Activated CD4-positive, alpha-beta T cell treated with anti-CD3 and anti-CD28 coated beads for 36 hours (primary cell): ENCODE data around the gene REPS1. TPM values are rescaled to one million over a fixed set of nuclear protein-coding genes. Genes with fewer than 3 reads are reported as not detected.

Experiments
- ATAC-seq: fragments of 200-7000 bp; cut with Tn5 transposase; one replicate; pipeline ENCODE4 v1.10.0; 2021; ENCODE audit warnings: mild to moderate bottlenecking, moderate library complexity
- CTCF ChIA-PET: fragments of 350-600 bp; sonication (Branson Sonifier 250); formaldehyde crosslinking; loops from one replicate; lab custom pipeline; 2021; ENCODE audit warnings: antibody characterized with exemption; lab: Charles Lee
- POLR2A ChIA-PET: fragments of 350-600 bp; sonication (Branson Sonifier 250); formaldehyde crosslinking; loops from one replicate; lab custom pipeline; 2021; ENCODE audit warnings: antibody characterized with exemption, inconsistent platforms; lab: Charles Lee
- DNase-seq: peaks from one replicate; pipeline ENCODE4 v3.0.0-alpha.2; 2020
- H3K27ac Mint-ChIP-seq: one replicate; pipeline ENCODE4 v1.8.0; 2021; ENCODE audit warnings: mixed read lengths
- H3K27me3 Mint-ChIP-seq: one replicate; pipeline ENCODE4 v1.8.0; 2021; ENCODE audit warnings: mixed read lengths
- H3K36me3 Mint-ChIP-seq: one replicate; pipeline ENCODE4 v1.8.0; 2021; ENCODE audit warnings: low read depth, mixed read lengths
- H3K4me1 Mint-ChIP-seq: one replicate; pipeline ENCODE4 v1.8.0; 2021; ENCODE audit warnings: mixed read lengths
- H3K4me3 Mint-ChIP-seq: one replicate; pipeline ENCODE4 v1.8.0; 2021; ENCODE audit warnings: mild to moderate bottlenecking, moderate library complexity, mixed read lengths
- H3K9me3 Mint-ChIP-seq: one replicate; pipeline ENCODE4 v1.8.0; 2021; ENCODE audit warnings: low read depth, mixed read lengths
- intact Hi-C, 2 experiments: fragments of 100-400 bp; cut with DNase I in 1 of 2; cut with micrococcal nuclease in 1 of 2; formaldehyde crosslinking; loops; one replicate each; pipeline versions ENCODE4 v1.14.2 to v1.15.1; 2022 to 2024; cut with DNase I, micrococcal nuclease
- total RNA-seq, 2 experiments: library from RNA; stranded (reverse); gene quantifications; one replicate each; pipeline ENCODE4 v1.2.3, GENCODE V29; 2021

Gene REPS1
- total RNA-seq, 2 experiments from 2014 or later = 60.3 to 90.9 TPM

DNA sequence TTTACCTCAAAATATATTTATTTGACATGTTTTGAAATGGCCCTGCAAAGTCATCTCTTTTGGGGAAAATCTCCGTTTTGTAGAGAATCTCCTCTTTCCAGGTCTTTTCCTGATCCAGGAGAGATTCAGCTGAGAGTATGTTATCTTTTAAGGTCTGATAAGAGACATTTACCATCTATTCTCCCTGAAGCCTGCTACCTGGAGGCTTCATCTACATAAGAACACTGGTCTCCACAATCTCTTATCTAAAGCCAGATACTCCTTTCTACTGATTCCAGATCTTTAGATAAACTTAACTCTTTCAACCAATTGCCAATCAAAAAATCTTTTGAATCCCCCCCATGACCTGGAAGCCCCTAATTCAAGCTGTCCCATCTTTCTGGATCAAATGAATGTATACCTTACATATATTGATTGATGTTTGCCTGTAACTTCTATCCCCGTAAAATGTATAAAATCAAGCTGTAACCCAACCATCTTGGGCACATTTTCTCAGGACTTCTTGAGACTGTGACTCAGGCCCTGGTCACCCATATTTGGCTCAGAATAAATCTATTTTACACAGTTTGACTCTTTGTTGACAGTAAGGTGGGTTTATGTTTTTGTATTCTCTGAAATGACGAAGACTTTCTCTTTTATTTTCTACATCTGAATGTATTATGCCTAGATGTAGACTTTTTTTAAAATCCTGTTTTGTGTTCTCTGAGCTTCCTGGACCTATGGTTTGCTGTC lies 96.6 kb downstream of the REPS1 start:
- Mint-ChIP-seq H3K27me3 (no peaks in the 10 kb centered on the region), H3K4me3 (no peak overlapping the region), H3K4me1 (peaks cover 2% of the 10 kb centered on the region), H3K9me3 (no peaks in the 10 kb centered on the region), H3K36me3 (peaks cover 3% of the 10 kb centered on the region), H3K27ac (no peak overlapping the region)
- no peak for ATAC-seq
- intact Hi-C loops = no loop called here
- ChIA-PET POLR2A (interaction anchor here (0.6 kb wide), 1 partner anchor 87 kb away, joined by 6 read pairs; no protein-coding TSS in a partner anchor), CTCF (no interaction called here)
- no peak for DNase-seq

DNA sequence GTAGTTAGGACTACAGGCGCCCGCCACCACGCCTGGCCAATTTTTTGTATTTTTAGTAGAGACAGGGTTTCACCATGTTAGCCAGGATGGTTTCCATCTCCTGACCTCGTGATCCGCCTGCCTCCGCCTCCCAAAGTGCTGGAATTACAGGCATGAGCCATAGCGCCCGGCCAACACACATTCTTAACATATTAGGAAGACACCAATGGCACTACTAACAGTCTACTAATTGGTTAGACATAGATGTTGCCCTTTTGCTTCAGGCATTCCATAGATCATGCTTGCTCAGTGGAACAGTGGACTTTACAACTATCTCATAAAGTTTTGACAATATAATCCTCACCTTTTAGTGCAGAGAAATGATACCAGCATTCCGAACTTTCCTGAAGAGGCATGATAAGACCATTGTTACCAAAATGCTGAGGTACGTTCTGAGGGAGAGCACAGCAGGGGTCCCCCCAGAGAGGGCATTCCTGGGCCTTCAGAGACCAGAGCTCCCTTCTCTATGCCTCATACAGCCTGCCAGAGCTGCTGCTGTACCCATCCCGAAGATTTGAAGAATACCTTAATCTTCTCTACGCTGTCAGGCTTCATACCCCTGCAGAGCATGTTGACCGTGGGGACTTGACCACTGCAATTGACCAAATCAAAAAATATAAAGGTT lies 102.8 kb downstream of the REPS1 start:
- Mint-ChIP-seq H3K27me3 (no peaks in the 10 kb centered on the region), H3K4me1 (peaks cover 11% of the 10 kb centered on the region), H3K4me3 (no peak overlapping the region), H3K36me3 (no peaks in the 10 kb centered on the region), H3K9me3 (no peaks in the 10 kb centered on the region), H3K27ac (no peak overlapping the region)
- intact Hi-C loops = no loop called here
- ChIA-PET CTCF (no interaction called here), POLR2A (no interaction called here)
- no peak for ATAC-seq
- no peak for DNase-seq

DNA sequence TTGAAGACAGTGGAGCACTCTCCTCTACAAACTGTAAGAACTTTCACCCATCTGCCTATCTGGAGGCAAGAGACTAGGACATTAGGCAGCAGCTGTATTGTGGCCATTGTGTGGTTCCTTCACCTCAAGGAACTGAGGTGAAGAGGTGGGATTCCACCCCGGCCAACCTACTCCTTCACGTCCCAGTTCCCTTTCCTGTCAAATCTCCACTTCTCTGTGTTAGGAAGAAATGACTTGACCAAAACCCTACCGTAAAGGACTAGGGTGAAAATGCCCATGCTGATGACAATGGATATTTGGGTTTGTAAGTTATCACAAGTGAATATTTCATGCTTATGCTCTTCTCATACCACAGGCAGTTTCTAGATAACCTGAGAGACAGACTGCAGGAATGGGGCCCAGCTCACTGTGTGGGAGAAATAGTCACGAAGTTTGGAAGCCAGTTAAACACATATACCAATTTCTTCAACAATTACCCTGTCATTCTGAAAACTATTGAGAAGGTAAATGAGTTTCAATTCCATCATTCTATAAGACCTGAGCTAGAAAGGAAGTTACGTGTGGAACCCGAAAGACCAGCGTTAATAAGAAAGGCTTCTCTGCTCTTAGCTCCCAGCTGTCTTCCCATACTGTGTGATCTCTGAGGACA lies 105.6 kb downstream of the REPS1 start:
- Mint-ChIP-seq H3K4me3 (no peak overlapping the region), H3K9me3 (no peaks in the 10 kb centered on the region), H3K4me1 (peaks cover 11% of the 10 kb centered on the region), H3K36me3 (no peaks in the 10 kb centered on the region), H3K27ac (peak overlapping the region; percentile 62), H3K27me3 (no peaks in the 10 kb centered on the region)
- intact Hi-C loops = no loop called here
- DNase-seq = peak; percentile 39
- ChIA-PET CTCF (interaction anchor here (0.7 to 1.4 kb wide), 5 partner anchors 11 to 298 kb away, joined by 3 read pairs; no protein-coding TSS in a partner anchor), POLR2A (interaction anchor here (0.6 kb wide), 1 partner anchor 255 kb away, joined by 3 read pairs; no protein-coding TSS in a partner anchor)
- ATAC-seq = peak; percentile 82

DNA sequence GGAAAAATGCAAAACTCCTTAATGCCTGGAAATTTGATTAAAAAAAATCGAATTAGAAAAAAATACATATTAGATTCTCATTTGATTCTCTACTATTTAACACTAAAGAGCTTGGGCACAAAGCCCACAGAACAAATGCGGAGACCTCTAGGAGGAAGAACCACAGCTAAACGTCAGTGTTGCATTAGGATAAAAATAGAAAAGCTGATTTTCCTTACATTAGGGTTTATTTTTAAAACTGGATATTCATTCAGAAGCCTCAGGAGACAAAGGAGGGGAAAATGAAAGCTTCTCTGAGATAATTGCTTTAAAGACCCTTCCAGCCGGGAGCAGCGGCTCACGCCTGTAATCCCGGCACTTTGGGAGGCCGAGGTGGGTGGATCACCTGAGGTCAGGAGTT lies 114.9 kb downstream of the REPS1 start:
- intact Hi-C loops = loop anchor here in 1 of 2 experiments (5.0 kb wide), 1 partner anchor 56 kb away; no protein-coding TSS in a partner anchor
- CTCF ChIA-PET = interaction anchor here (1.3 to 1.5 kb wide), 2 partner anchors 14 to 86 kb away, joined by 3 to 5 read pairs; no protein-coding TSS in a partner anchor

DNA sequence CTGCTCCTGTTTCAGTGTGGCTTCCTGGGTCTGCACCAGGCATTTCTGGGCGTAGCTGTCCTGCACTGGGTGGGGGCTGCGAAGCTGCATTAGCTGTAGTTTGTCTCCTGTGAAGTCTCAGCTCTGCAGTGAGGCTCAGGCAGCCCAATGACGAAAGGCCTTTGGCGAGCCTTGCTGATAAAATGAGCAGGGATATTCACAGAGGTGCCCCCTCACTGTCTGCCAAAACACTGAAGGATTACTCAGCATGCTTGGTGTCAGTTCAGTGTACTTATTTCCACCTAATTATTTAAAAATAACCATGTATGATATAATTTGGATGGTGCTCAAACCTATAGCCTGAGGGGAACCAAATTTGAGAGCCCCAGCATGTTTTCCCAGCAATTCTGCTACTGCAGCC lies 118.7 kb downstream of the REPS1 start:
- no peaks in the 10 kb centered on the region for H3K27me3 Mint-ChIP-seq
- ChIA-PET CTCF (no interaction called here), POLR2A (no interaction called here)
- H3K9me3 Mint-ChIP-seq = no peaks in the 10 kb centered on the region
- no peak overlapping the region for H3K27ac Mint-ChIP-seq
- no peak overlapping the region for H3K4me3 Mint-ChIP-seq
- DNase-seq (no peak), ATAC-seq (no peak)
- no peaks in the 10 kb centered on the region for H3K36me3 Mint-ChIP-seq
- intact Hi-C loops = no loop called here
- H3K4me1 Mint-ChIP-seq = peaks cover 22% of the 10 kb centered on the region

More for the DNA sequence above, 114.9 kb downstream of the REPS1 start:
- Mint-ChIP-seq H3K4me3 (no peak overlapping the region), H3K27me3 (no peaks in the 10 kb centered on the region), H3K4me1 (peaks cover 18% of the 10 kb centered on the region), H3K27ac (no peak overlapping the region), H3K9me3 (no peaks in the 10 kb centered on the region), H3K36me3 (no peaks in the 10 kb centered on the region)
- DNase-seq = no peak
- POLR2A ChIA-PET = interaction anchor here (0.6 kb wide), 1 partner anchor 606 kb away, joined by 4 read pairs; no protein-coding TSS in a partner anchor
- ATAC-seq = no peak

DNA sequence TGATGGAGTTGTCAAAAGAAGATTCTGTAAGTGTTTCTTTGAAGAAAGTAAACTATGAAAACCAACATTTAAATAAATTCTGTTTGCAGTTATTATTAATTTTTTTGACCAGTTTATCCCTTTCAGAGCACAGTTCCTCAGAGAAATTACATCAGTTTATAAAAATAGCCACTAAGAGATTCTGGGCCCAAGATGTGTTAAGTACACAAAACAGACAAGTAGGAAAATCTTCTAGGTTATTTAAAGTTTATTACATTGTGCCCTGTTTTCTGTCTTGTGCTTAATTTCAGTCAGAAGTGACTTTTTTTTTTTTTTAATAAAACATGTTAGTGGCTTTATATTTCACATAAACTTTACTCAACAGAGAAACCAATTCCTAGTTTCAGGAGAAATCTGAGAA lies 119.9 kb downstream of the REPS1 start:
- ATAC-seq = no peak
- Mint-ChIP-seq H3K4me3 (no peak overlapping the region), H3K4me1 (peaks cover 22% of the 10 kb centered on the region), H3K36me3 (no peaks in the 10 kb centered on the region), H3K27ac (no peak overlapping the region), H3K9me3 (no peaks in the 10 kb centered on the region), H3K27me3 (no peaks in the 10 kb centered on the region)
- ChIA-PET CTCF (no interaction called here), POLR2A (no interaction called here)
- intact Hi-C loops = no loop called here
- no peak for DNase-seq

DNA sequence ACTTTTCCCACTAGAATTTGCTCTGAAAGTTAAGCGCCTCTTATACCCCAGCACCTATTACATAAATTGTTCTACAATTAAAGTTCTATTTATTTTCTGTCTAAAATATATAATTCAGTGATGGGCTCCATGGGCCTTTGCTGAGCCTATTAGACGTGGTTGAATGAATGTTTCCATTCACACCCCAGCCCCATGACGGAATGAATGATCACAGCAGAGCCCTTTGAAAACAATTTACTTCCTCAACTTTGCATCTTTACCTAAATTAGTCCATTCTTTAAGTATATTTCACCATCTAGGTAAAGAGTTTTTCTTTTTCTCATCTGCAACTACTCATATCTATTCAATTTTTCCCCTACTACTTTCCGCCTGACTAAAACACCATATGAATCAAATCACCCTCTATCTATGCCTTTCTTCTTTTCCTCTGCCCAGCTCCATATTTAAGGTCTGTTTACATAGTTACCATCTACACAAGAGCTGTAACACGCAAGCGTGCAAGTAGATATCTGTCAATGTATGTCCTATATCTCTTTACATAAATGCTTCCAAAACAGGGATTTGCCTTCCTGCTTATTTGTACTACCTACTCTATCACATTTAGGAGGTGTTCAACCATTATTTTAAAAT lies 122.5 kb downstream of the REPS1 start:
- ATAC-seq (peak; percentile 22), DNase-seq (no peak)
- Mint-ChIP-seq H3K27me3 (peaks cover 5% of the 10 kb centered on the region), H3K4me1 (peaks cover 19% of the 10 kb centered on the region), H3K27ac (peak overlapping the region; percentile 8), H3K9me3 (no peaks in the 10 kb centered on the region), H3K36me3 (no peaks in the 10 kb centered on the region), H3K4me3 (no peak overlapping the region)
- ChIA-PET POLR2A (no interaction called here), CTCF (interaction anchor here (0.6 to 0.7 kb wide), 2 partner anchors 17 to 312 kb away, joined by 3 to 4 read pairs; no protein-coding TSS in a partner anchor)
- intact Hi-C loops = no loop called here

DNA sequence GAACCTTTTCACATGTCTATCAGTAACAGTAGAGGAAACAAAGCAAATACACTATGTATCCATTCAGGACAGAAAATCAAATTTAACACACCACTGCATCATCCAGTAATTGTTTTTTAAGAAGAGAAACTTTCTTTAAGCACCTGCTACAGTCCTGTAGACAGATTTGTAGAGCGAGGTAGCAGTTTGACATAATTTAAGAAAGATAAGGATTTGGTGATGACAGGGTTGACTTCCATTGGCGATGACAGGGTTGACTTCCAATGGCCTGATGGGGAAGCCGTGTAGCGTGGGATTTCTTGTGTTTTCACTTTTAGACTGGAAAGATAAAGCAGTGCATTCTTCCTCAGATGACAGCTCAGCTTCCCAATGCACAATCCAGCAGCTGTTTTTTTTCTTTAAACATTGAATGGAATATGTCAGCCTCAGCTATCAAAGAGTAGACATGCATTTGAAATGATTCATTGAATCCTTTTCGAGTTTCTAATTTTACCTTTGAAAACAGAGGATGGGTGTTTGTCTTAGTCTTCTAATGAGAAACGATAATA lies 123.6 kb downstream of the REPS1 start:
- POLR2A ChIA-PET = interaction anchor here (0.7 kb wide), 1 partner anchor 141 kb away, joined by 3 read pairs; no protein-coding TSS in a partner anchor
- no peak for DNase-seq
- no peaks in the 10 kb centered on the region for H3K36me3 Mint-ChIP-seq
- no peaks in the 10 kb centered on the region for H3K9me3 Mint-ChIP-seq
- no peak overlapping the region for H3K27ac Mint-ChIP-seq
- no peak for ATAC-seq
- intact Hi-C loops = no loop called here
- H3K4me3 Mint-ChIP-seq = no peak overlapping the region
- CTCF ChIA-PET = interaction anchor here (0.6 to 0.7 kb wide), 2 partner anchors 18 to 373 kb away, joined by 3 read pairs; no protein-coding TSS in a partner anchor
- H3K4me1 Mint-ChIP-seq = peaks cover 10% of the 10 kb centered on the region
- H3K27me3 Mint-ChIP-seq = peaks cover 5% of the 10 kb centered on the region

DNA sequence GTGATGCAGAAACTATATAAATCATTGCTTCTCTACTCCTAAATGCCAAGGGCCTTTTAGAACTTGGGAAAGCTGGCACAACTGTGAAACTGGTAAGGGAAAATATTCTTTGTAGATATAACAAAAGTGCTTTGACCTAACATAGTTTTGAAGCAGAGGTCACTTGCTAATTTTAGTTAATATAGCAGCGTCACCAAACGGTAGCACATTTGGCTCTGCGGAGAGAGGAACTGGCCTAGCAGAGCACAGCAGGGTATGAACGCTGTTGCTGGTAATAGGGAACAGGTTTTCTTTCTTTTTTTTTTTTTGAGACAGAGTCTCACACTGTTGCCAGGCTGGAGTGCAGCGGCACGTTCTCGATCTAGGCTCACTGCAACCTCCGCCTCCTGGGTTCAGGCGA lies 124.7 kb downstream of the REPS1 start:
- no peak overlapping the region for H3K4me3 Mint-ChIP-seq
- ChIA-PET POLR2A (no interaction called here), CTCF (interaction anchor here (0.8 kb wide), 2 partner anchors 387 to 449 kb away, joined by 3 read pairs; no protein-coding TSS in a partner anchor)
- ATAC-seq = no peak
- no peaks in the 10 kb centered on the region for H3K9me3 Mint-ChIP-seq
- peaks cover 5% of the 10 kb centered on the region for H3K27me3 Mint-ChIP-seq
- H3K27ac Mint-ChIP-seq = no peak overlapping the region
- intact Hi-C loops = no loop called here
- no peak for DNase-seq
- peaks cover 4% of the 10 kb centered on the region for H3K4me1 Mint-ChIP-seq
- H3K36me3 Mint-ChIP-seq = no peaks in the 10 kb centered on the region

DNA sequence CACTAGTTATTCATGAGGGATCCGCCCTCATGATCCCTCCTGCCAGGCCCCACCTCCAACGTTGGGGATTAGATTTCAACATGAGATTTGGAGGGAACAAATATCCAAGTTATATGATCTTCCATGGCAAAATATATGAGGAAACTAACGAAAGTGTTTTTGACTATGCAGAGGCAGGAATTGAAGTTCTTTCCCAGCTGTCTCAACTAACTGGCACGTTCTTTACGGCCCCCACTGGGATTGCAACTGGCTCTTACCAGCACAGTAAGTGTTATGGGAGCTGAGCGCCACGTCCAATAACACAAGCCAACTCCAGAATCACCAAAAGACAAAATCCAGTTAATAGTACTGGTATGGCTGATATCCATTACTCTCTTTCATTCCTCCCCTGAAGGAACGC lies 125.6 kb downstream of the REPS1 start:
- ChIA-PET POLR2A (no interaction called here), CTCF (interaction anchor here (0.6 kb wide), 1 partner anchor 46 kb away, joined by 3 read pairs; no protein-coding TSS in a partner anchor)
- Mint-ChIP-seq H3K9me3 (no peaks in the 10 kb centered on the region), H3K27me3 (peaks cover 5% of the 10 kb centered on the region), H3K36me3 (no peaks in the 10 kb centered on the region), H3K4me3 (no peak overlapping the region), H3K4me1 (peaks cover 4% of the 10 kb centered on the region), H3K27ac (no peak overlapping the region)
- intact Hi-C loops = no loop called here
- DNase-seq (no peak), ATAC-seq (no peak)

DNA sequence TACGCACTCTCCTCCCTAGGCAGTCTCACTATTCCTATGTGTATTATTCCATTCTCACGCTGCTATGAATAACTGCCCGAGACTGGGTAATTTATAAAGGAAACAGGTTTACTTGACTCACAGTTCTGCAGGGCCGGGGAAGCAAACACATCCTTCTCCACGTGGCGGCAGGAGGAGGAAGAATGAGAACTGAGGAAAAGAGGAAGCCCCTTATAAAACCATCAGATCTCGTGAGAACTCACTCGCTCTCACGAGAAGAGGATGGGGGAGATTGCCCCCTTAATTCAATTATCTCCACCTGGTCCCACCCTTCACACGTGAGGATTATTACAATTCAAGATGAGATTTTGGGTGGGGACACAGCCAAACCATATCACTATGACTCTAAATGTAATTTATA lies 130.3 kb downstream of the REPS1 start:
- CTCF ChIA-PET = no interaction called here
- ATAC-seq = no peak
- H3K27ac Mint-ChIP-seq = no peak overlapping the region

More for the DNA sequence above, 130.3 kb downstream of the REPS1 start:
- Mint-ChIP-seq H3K4me1 (peaks cover 7% of the 10 kb centered on the region), H3K36me3 (peaks cover 2% of the 10 kb centered on the region), H3K27me3 (peaks cover 9% of the 10 kb centered on the region), H3K4me3 (no peak overlapping the region), H3K9me3 (no peaks in the 10 kb centered on the region)
- intact Hi-C loops = no loop called here
- no peak for DNase-seq
- POLR2A ChIA-PET = no interaction called here
